K562 (cell line): ENCODE measurements around the gene GRHL3. TPM values are rescaled to one million over a fixed set of nuclear protein-coding genes. Genes with fewer than 3 reads are reported as not detected.
A peak's percentile ranks its signal among the peaks of the same experiment; 100 is the strongest.

Source experiments
- ATAC-seq: fragments of 200-7000 bp; cut with Tn5 transposase; 3 replicates; pipeline ENCODE4 v1.9.1; 2020; ENCODE audit warnings: moderate library complexity
- BruUV-seq: library from RNA; stranded (reverse); fragments of 400-500 nt; replicated peaks from 2 replicates; lab custom pipeline; 2021; lab: Mats Ljungman, UMichigan
- CTCF ChIA-PET: fragments of 300-600 bp; formaldehyde crosslinking; extraction: SDS; loops from one replicate; lab custom pipeline; 2021; ENCODE audit warnings: low intra/inter-chr PET ratio; lab: Yijun Ruan, JAX
- POLR2A ChIA-PET: fragments of 300-600, 350-650 bp; sonication (Branson Sonifier 250); formaldehyde crosslinking; extraction: SDS; loops from one replicate; lab custom pipeline; 2021; ENCODE audit warnings: antibody characterized with exemption, inconsistent platforms; lab: Yijun Ruan, JAX
- DNase-seq, 4 experiments: peaks; one replicate each; pipeline versions ENCODE4 v3.0.0 to v3.0.0-alpha.2; 2011 to 2018; ENCODE audit warnings: low spot score in 3 of 4, mixed read lengths in 3 of 4; ENCODE audit errors: extremely low read depth in 1 of 4
- FAIRE-seq: peaks from 2 replicates; lab custom pipeline; 2011; peaks lifted over from hg19 to GRCh38; lab: Jason Lieb, UNC
- H2AFZ ChIP-seq: 2 replicates; pipeline ENCODE4 v1.6.0; 2011; ENCODE audit warnings: low read depth, low read length, control low read depth, inconsistent platforms
- H3K27ac ChIP-seq: fragments of 200-600 bp; 3 replicates; pipeline ENCODE4 v1.8.0; 2011; ENCODE audit warnings: low read depth, mild to moderate bottlenecking, control low read depth, inconsistent platforms, low read length, moderate library complexity, mixed read lengths; ENCODE audit errors: extremely low read depth
- H3K27me3 ChIP-seq, 2 experiments: fragments of 300-600 bp in 1 of 2; 2 replicates in 1 of 2; 3 replicates in 1 of 2; pipeline versions ENCODE4 v1.6.0 to v1.8.0; 2011; ENCODE audit warnings: inconsistent platforms in 2 of 2, low read length in 2 of 2, mild to moderate bottlenecking in 1 of 2, mixed read lengths in 1 of 2, moderate library complexity in 1 of 2; ENCODE audit not compliant: control insufficient read depth in 2 of 2, insufficient read depth in 2 of 2
- H3K36me3 ChIP-seq: fragments of 300-600 bp; 3 replicates; pipeline ENCODE4 v1.8.0; 2011; ENCODE audit warnings: mild to moderate bottlenecking, low read length, inconsistent platforms; ENCODE audit not compliant: control insufficient read depth, insufficient read depth
- H3K4me1 ChIP-seq, 2 experiments: fragments of 200-600 bp in 1 of 2; replicated peaks in 1 of 2; 2 replicates in 1 of 2; 3 replicates in 1 of 2; pipeline versions ENCODE4 v1.5.1 to v1.8.0; 2011; ENCODE audit warnings: inconsistent platforms in 2 of 2, low read length in 2 of 2, mild to moderate bottlenecking in 1 of 2, mixed read lengths in 1 of 2, moderate library complexity in 1 of 2; ENCODE audit not compliant: control insufficient read depth in 2 of 2, insufficient read depth in 2 of 2
- H3K4me2 ChIP-seq: 2 replicates; pipeline ENCODE4 v1.6.1; 2011; ENCODE audit warnings: low read length, control low read depth, inconsistent platforms, mixed read lengths; ENCODE audit not compliant: insufficient read depth
- H3K4me3 ChIP-seq: fragments of 200-600 bp; sonication (generic), shearing (Covaris generic); 2 replicates; pipeline ENCODE4 v1.5.1; 2016; ENCODE audit warnings: control low read depth, inconsistent platforms
- H3K79me2 ChIP-seq: fragments of 200-600 bp; 3 replicates; pipeline ENCODE4 v1.8.0; 2011; ENCODE audit warnings: low read length, inconsistent platforms; ENCODE audit not compliant: control insufficient read depth, insufficient read depth
- H3K9ac ChIP-seq, 2 experiments: 2 replicates each; pipeline versions ENCODE4 v1.6.0 to v1.6.1; 2011; ENCODE audit warnings: low read depth in 2 of 2, low read length in 2 of 2, control low read depth in 1 of 2, inconsistent platforms in 1 of 2, mild to moderate bottlenecking in 1 of 2, mixed read lengths in 1 of 2; ENCODE audit not compliant: insufficient read depth in 1 of 2
- H3K9me1 ChIP-seq: one replicate; pipeline ENCODE4 v1.6.0; 2011; ENCODE audit warnings: inconsistent platforms, mild to moderate bottlenecking, low read length, moderate library complexity; ENCODE audit not compliant: control insufficient read depth, insufficient read depth
- H3K9me3 ChIP-seq: replicated peaks from 2 replicates; pipeline ENCODE4 v1.5.1; 2011; ENCODE audit warnings: low read depth, low read length, inconsistent platforms; ENCODE audit not compliant: control insufficient read depth, insufficient read depth
- H4K20me1 ChIP-seq: replicated peaks from 2 replicates; pipeline ENCODE4 v1.6.1; 2011; ENCODE audit warnings: low read length, inconsistent platforms, mixed read lengths; ENCODE audit not compliant: control insufficient read depth, insufficient read depth
- ADNP ChIP-seq: fragments of 200-800 bp; sonication (Bioruptor generic); IDR thresholded peaks from 2 replicates; pipeline ENCODE4 v1.6.1; 2016; ENCODE audit warnings: missing genetic modification characterization, missing compliant biosample characterization
- CEBPG ChIP-seq, 3 experiments: fragments of 200-800 bp in 1 of 3; sonication (Bioruptor generic) in 1 of 3; sonication (generic) in 1 of 3; formaldehyde crosslinking in 1 of 3; IDR thresholded peaks in 2 of 3; conservative IDR thresholded peaks in 1 of 3; 2 replicates each; pipeline versions ENCODE4 v1.6.1 to v1.8.0; 2016 to 2022; ENCODE audit warnings: missing compliant biosample characterization in 2 of 3, missing genetic modification characterization in 2 of 3, mild to moderate bottlenecking in 1 of 3, missing genetic modification reagents in 1 of 3
- ELF2 ChIP-seq: fragments of 250-450 bp; sonication (Bioruptor Pico); IDR thresholded peaks from 2 replicates; pipeline ENCODE4 v1.5.0; 2021; ENCODE audit warnings: mild to moderate bottlenecking
- FOS ChIP-seq: IDR thresholded peaks from 3 replicates; pipeline ENCODE4 v1.6.1; 2011; ENCODE audit not compliant: insufficient read length; ENCODE audit errors: extremely low read depth
- FOXJ2 ChIP-seq: fragments of 200-800 bp; sonication (Bioruptor generic); IDR thresholded peaks from 2 replicates; pipeline ENCODE4 v1.6.1; 2016; ENCODE audit warnings: missing genetic modification characterization, missing compliant biosample characterization
- HCFC1 ChIP-seq: IDR thresholded peaks from 2 replicates; pipeline ENCODE4 v1.6.1; 2012; ENCODE audit warnings: low read depth, low read length, improper control_type of control experiment
- KAT7 ChIP-seq: sonication (generic); formaldehyde crosslinking; IDR thresholded peaks from 2 replicates; pipeline ENCODE4 v1.8.0; 2022; ENCODE audit warnings: missing genetic modification reagents, mild to moderate bottlenecking, borderline replicate concordance
- MAFK ChIP-seq: IDR thresholded peaks from 2 replicates; pipeline ENCODE4 v1.6.1; 2011; ENCODE audit warnings: low read length, improper control_type of control experiment
- MEIS2 ChIP-seq: fragments of 450-650 bp; IDR thresholded peaks from 2 replicates; pipeline ENCODE4 v1.6.1; 2014; ENCODE audit warnings: mild to moderate bottlenecking; ENCODE audit not compliant: partially characterized antibody
- PHTF2 ChIP-seq: fragments of 250-450 bp; sonication (Bioruptor Pico); IDR thresholded peaks from 2 replicates; pipeline ENCODE4 v1.5.0; 2021; ENCODE audit warnings: mild to moderate bottlenecking
- POLR3A ChIP-seq: IDR thresholded peaks from 2 replicates; pipeline ENCODE4 v1.6.1; 2011; ENCODE audit warnings: borderline replicate concordance, mild to moderate bottlenecking, moderate library complexity; ENCODE audit not compliant: insufficient read length, insufficient read depth; ENCODE audit errors: extremely low read depth
- SOX6 ChIP-seq: fragments of 450-650 bp; IDR thresholded peaks from 2 replicates; pipeline ENCODE4 v1.6.1; 2014; ENCODE audit warnings: mild to moderate bottlenecking
- WHSC1 ChIP-seq: IDR thresholded peaks from one replicate; pipeline ENCODE4 v1.6.1; 2012; ENCODE audit warnings: low read length, control low read depth, inconsistent platforms
- ZKSCAN1 ChIP-seq: fragments of 150-350 bp; IDR thresholded peaks from 2 replicates; pipeline ENCODE4 v1.6.1; 2016; ENCODE audit warnings: low read depth, low read length
- ZNF12 ChIP-seq: sonication (generic); formaldehyde crosslinking; IDR thresholded peaks from 2 replicates; pipeline ENCODE4 v1.4.0; 2020; ENCODE audit warnings: mild to moderate bottlenecking, missing genetic modification reagents
- WGBS: fragments of 100-300 bp; shearing (Covaris generic); methylation state at CpG from one replicate; pipeline ENCODE4 v1.1.6; 2016; ENCODE audit warnings: low coverage, mixed read lengths; ENCODE audit not compliant: insufficient coverage; ENCODE audit errors: missing lambda C conversion rate; 5-methylcytosine and 5-hydroxymethylcytosine counted together
- in situ Hi-C: fragments of 300-500 bp; cut with MboI; formaldehyde crosslinking; loops from 4 replicates; pipeline ENCODE4 v1.15.0; 2018; ENCODE audit warnings: inconsistent platforms, mixed read lengths
- intact Hi-C: fragments of 100-400 bp; cut with micrococcal nuclease; formaldehyde crosslinking; loops from 2 replicates; pipeline ENCODE4 v1.14.2; 2022
- polyA plus RNA-seq, 8 experiments: library from polyadenylated mRNA; depleted of rRNA in 4 of 8; stranded (reverse) in 5 of 8; unstranded in 3 of 8; fragments of >200 nt; fragmentation: Nextera tagmentation in 2 of 8; fragmentation: Illumina TruSeq in 1 of 8; extraction: Ambion mirVana in 2 of 8; extraction: Trizol in 1 of 8; gene quantifications; 2 replicates each; pipeline versions ENCODE4 v1.2.1 to v1.2.3, GENCODE V29; 2011 to 2014; ENCODE audit warnings: inconsistent platforms in 1 of 8, missing spikeins in 1 of 8
- total RNA-seq, 7 experiments: library from RNA; depleted of rRNA in 6 of 7; stranded (reverse); fragments of >200 nt in 6 of 7; fragmentation: Illumina TruSeq in 2 of 7; extraction: Trizol in 2 of 7; gene quantifications; 2 replicates each; pipeline versions ENCODE4 v1.2.1 to v1.2.3, GENCODE V29; 2011 to 2021; ENCODE audit warnings: low replicate concordance in 1 of 7
- TF ChIP-seq, protein P1 (sequence below): fragments of 250-450 bp; sonication (Bioruptor Pico); IDR thresholded peaks from 2 replicates; pipeline ENCODE4 v1.4.0; 2020
- TF ChIP-seq, protein P2 (sequence below), 2 experiments: IDR thresholded peaks in 1 of 2; conservative IDR thresholded peaks in 1 of 2; 2 replicates each; pipeline ENCODE4 v1.6.1; 2016; ENCODE audit warnings: low read depth in 2 of 2, mild to moderate bottlenecking in 1 of 2, missing compliant biosample characterization in 1 of 2, missing genetic modification characterization in 1 of 2, moderate library complexity in 1 of 2
- TF ChIP-seq, protein P3 (sequence below): sonication (generic); formaldehyde crosslinking; IDR thresholded peaks from 2 replicates; pipeline ENCODE4 v1.9.0; 2022; ENCODE audit warnings: mild to moderate bottlenecking, missing genetic modification reagents

Gene GRHL3
- total and polyA plus RNA-seq, 9 of the 15 experiments (the other 6 are each of a cell fraction or from before 2014, with no cell fraction given): 0.01 to 0.04 TPM; not detected in 7

DNA sequence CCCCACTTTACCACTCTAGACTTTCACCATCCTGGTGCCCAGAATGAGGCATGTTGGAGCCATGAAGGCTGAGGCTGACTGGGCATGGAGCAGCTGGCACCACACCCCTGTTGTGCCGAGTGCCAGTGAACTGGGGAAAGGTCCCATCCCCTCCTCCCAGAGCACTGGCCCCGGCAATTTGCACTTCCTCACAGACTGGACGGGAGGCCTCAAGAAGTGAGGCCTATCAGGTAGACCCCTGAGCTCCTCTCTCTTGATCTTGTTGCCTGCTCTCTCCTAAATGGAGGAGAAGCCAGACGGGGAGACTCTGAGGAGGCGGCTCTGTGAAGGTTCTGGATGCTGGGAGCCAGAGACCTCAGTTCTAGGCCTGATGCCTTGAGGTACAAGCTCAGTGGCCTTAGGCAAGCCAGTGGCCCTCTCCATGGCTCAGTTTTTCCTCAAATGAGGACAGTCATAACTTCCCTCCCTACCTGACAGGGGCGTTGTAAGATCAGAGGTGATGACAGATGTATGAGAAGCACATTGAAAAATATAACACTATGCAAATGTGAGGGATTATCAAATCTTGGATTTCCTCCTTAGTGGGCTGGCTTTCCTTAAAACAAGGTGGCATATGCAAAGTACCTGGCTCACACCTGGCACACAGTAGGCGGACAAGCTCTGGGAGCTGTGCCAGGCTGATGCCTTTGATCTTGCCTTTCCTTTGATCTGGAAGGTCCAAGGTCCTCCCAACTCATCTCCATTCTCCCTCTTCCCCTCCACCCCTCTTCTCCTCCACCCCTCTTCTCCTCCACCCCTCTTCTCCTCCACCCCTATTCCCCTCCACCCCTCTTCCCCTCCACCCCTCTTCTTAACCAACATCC lies 6.7 kb downstream of the GRHL3 start:
- intact Hi-C loops (no loop called here), in situ Hi-C loops (no loop called here)
- ChIA-PET POLR2A (interaction anchor here (0.6 to 1.0 kb wide), 2 partner anchors 16 to 562 kb away, joined by 3 to 4 read pairs; no protein-coding TSS in a partner anchor), CTCF (no interaction called here)
- Histone ChIP-seq H3K27me3 (peaks cover 55 to 74% of the 10 kb centered on the region in 2 experiments), H3K36me3 (no peaks in the 10 kb centered on the region), H3K9me3 (no peaks in the 10 kb centered on the region), H3K27ac (no peak overlapping the region), H3K4me1 (peaks cover 5 to 15% of the 10 kb centered on the region in 2 experiments; a peak in 3 of 5 replicates), H3K9me1 (no peaks in the 10 kb centered on the region), H3K4me3 (no peak overlapping the region), H3K9ac (no peak overlapping the region), H3K4me2 (no peak overlapping the region), H4K20me1 (peaks cover 28% of the 10 kb centered on the region; the same call in 1 of the 2 replicates), H3K79me2 (no peaks in the 10 kb centered on the region), H2AFZ (no peak overlapping the region)
- FAIRE-seq (no peak), DNase-seq (no peak), ATAC-seq (no peak)
- 3% methylated on average over 7 of the region's 7 CpGs for WGBS
- BruUV-seq: no TSS peak
- no peak for TF ChIP-seq POLR3A
- TF ChIP-seq MEIS2: peak; percentile 73
- TF ChIP-seq ZKSCAN1: peak; percentile 59; the same call in 1 of the 2 replicates
- TF ChIP-seq KAT7 (CRISPR knock-in tag): no peak
- no peak for TF ChIP-seq CEBPG (CRISPR knock-in tag; IDR thresholded peaks at IDR 0.05)
- TF ChIP-seq CEBPG (tag; conservative IDR thresholded peaks at IDR 0.05 in 1 of 2, IDR thresholded peaks at IDR 0.05 in 1 of 2): no peak
- TF ChIP-seq ADNP (tag): no peak
- TF ChIP-seq MAFK: no peak
- no peak for TF ChIP-seq PHTF2 (CRISPR knock-in tag)
- TF ChIP-seq, protein P1, sequence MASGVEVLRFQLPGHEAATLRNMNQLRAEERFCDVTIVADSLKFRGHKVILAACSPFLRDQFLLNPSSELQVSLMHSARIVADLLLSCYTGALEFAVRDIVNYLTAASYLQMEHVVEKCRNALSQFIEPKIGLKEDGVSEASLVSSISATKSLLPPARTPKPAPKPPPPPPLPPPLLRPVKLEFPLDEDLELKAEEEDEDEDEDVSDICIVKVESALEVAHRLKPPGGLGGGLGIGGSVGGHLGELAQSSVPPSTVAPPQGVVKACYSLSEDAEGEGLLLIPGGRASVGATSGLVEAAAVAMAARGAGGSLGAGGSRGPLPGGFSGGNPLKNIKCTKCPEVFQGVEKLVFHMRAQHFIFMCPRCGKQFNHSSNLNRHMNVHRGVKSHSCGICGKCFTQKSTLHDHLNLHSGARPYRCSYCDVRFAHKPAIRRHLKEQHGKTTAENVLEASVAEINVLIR (CRISPR knock-in tag): no peak
- TF ChIP-seq HCFC1: no peak
- TF ChIP-seq WHSC1: no peak
- TF ChIP-seq FOS: no peak
- TF ChIP-seq, protein P2, sequence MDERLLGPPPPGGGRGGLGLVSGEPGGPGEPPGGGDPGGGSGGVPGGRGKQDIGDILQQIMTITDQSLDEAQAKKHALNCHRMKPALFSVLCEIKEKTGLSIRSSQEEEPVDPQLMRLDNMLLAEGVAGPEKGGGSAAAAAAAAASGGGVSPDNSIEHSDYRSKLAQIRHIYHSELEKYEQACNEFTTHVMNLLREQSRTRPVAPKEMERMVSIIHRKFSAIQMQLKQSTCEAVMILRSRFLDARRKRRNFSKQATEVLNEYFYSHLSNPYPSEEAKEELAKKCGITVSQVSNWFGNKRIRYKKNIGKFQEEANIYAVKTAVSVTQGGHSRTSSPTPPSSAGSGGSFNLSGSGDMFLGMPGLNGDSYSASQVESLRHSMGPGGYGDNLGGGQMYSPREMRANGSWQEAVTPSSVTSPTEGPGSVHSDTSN (CRISPR knock-in tag; IDR thresholded peaks at IDR 0.05; ENCODE audit: low read depth): no peak
- TF ChIP-seq, protein P2 (tag; conservative IDR thresholded peaks at IDR 0.05; ENCODE audit: low read depth): peak; percentile 45; the same call in 1 of the 2 replicates
- TF ChIP-seq ELF2 (CRISPR knock-in tag): no peak
- TF ChIP-seq SOX6: no peak
- TF ChIP-seq, protein P3, sequence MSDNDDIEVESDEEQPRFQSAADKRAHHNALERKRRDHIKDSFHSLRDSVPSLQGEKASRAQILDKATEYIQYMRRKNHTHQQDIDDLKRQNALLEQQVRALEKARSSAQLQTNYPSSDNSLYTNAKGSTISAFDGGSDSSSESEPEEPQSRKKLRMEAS (CRISPR knock-in tag): no peak
- TF ChIP-seq FOXJ2: no peak
- no peak for TF ChIP-seq ZNF12 (CRISPR knock-in tag)
